CD4-positive, alpha-beta T cell (primary cell): ENCODE measurements around the gene ROR1. TPM values are rescaled to one million over a fixed set of nuclear protein-coding genes. Genes with fewer than 3 reads are reported as not detected.

ENCODE experiments used
- ATAC-seq: fragments of 200-7000 bp; cut with Tn5 transposase; one replicate; pipeline ENCODE4 v1.10.0; 2022; ENCODE audit warnings: mild to moderate bottlenecking; ENCODE audit not compliant: poor library complexity
- CTCF ChIA-PET: fragments of 350-600 bp; sonication (Branson Sonifier 250); formaldehyde crosslinking; loops from one replicate; lab custom pipeline; 2021; ENCODE audit warnings: antibody characterized with exemption, inconsistent platforms; lab: Charles Lee
- POLR2A ChIA-PET: fragments of 350-600 bp; sonication (Branson Sonifier 250); formaldehyde crosslinking; loops from one replicate; lab custom pipeline; 2021; ENCODE audit warnings: antibody characterized with exemption, inconsistent platforms; lab: Charles Lee
- DNase-seq, 14 experiments: peaks; one replicate each; pipeline ENCODE4 v3.0.0-alpha.2; 2013 to 2020; ENCODE audit warnings: mixed read lengths in 2 of 14
- H3K27ac ChIP-seq, 2 donors: one replicate each; pipeline versions ENCODE4 v1.5.1 to v1.7.0; 2013; ENCODE audit warnings: low read length in 2 of 2, low read depth in 1 of 2, mild to moderate bottlenecking in 1 of 2
- H3K27me3 ChIP-seq, 2 experiments: 1 replicate in 1 of 2; 2 replicates in 1 of 2; pipeline versions ENCODE4 v1.6.1 to v1.7.0; 2013; ENCODE audit warnings: low read length in 2 of 2, control low read depth in 1 of 2, mild to moderate bottlenecking in 1 of 2, moderate library complexity in 1 of 2; ENCODE audit not compliant: insufficient read depth in 2 of 2, control insufficient read depth in 1 of 2
- H3K36me3 ChIP-seq: one replicate; pipeline ENCODE4 v1.6.1; 2013; ENCODE audit warnings: low read length, control low read depth; ENCODE audit not compliant: insufficient read depth
- H3K4me1 ChIP-seq: one replicate; pipeline ENCODE4 v1.6.1; 2013; ENCODE audit warnings: low read length, control low read depth; ENCODE audit not compliant: insufficient read depth
- H3K4me3 ChIP-seq: one replicate; pipeline ENCODE4 v1.5.1; 2013; ENCODE audit warnings: mild to moderate bottlenecking, low read length, moderate library complexity
- H3K9me3 ChIP-seq, 2 experiments: 1 replicate in 1 of 2; 2 replicates in 1 of 2; pipeline versions ENCODE4 v1.6.1 to v1.7.0; 2013; ENCODE audit warnings: low read length in 2 of 2, mild to moderate bottlenecking in 2 of 2, control low read depth in 1 of 2, moderate library complexity in 1 of 2; ENCODE audit not compliant: control insufficient read depth in 1 of 2, insufficient read depth in 1 of 2
- H3K27ac Mint-ChIP-seq: one replicate; pipeline ENCODE4 v1.8.0; 2020; ENCODE audit warnings: mixed read lengths
- H3K27me3 Mint-ChIP-seq: one replicate; pipeline ENCODE4 v1.8.0; 2021; ENCODE audit warnings: mixed read lengths
- H3K36me3 Mint-ChIP-seq: one replicate; pipeline ENCODE4 v1.8.0; 2021; ENCODE audit warnings: low read depth, mixed read lengths
- H3K4me1 Mint-ChIP-seq: one replicate; pipeline ENCODE4 v1.8.0; 2021; ENCODE audit warnings: low read depth, mixed read lengths
- H3K4me3 Mint-ChIP-seq: one replicate; pipeline ENCODE4 v1.8.0; 2020; ENCODE audit warnings: mild to moderate bottlenecking, mixed read lengths
- H3K9me3 Mint-ChIP-seq: one replicate; pipeline ENCODE4 v1.8.0; 2020; ENCODE audit warnings: mixed read lengths
- intact Hi-C, 2 experiments: fragments of 100-400 bp; cut with DNase I in 1 of 2; cut with micrococcal nuclease in 1 of 2; formaldehyde crosslinking; loops; one replicate each; pipeline versions ENCODE4 v1.15.1 to v1.9.0; 2023 to 2025; cut with DNase I, micrococcal nuclease
- total RNA-seq, 174 experiments: library from RNA in 2 of 174; stranded (reverse) in 2 of 174; gene quantifications; one replicate each; pipeline ENCODE4 v1.2.3 and lab custom pipeline; 2021 to 2026
- TF ChIP-seq, protein P1 (sequence below): fragments of 200-600 bp; IDR thresholded peaks from one replicate; pipeline ENCODE4 v1.8.0; 2022; ENCODE audit warnings: antibody characterized with exemption, mild to moderate bottlenecking

The ROR1 gene
- total RNA-seq, 2 experiments from 2014 or later, result not detected

DNA sequence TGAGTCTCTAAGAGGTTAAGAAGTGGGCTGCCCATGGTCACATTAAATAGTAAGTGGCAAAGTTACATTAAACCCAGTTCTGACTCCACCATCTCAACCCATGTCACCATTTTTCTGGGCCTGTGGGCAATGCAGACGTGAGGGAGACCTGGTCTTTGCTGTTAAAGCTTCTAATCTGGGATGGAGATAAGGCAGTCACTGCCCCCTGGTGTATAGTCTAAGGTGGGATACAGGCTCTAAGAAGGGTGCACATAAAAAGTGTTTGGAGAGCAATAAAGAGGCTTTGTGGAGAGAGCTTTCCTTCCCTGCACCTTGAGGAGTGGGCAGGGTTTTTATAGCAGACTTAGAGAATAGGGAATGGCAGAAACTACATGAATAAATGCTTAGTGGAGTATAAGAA is 141.3 kb downstream of the ROR1 start:
- Histone ChIP-seq H3K9me3 (no peaks in the 10 kb centered on the region), H3K4me3 (no peak overlapping the region), H3K36me3 (no peaks in the 10 kb centered on the region), H3K27me3 (peaks cover 0 to 2% of the 10 kb centered on the region in 2 experiments), H3K27ac (no peak overlapping the region), H3K4me1 (no peaks in the 10 kb centered on the region)
- no peak for ATAC-seq
- Mint-ChIP-seq H3K36me3 (no peaks in the 10 kb centered on the region), H3K27me3 (peaks cover 7% of the 10 kb centered on the region), H3K4me3 (no peak overlapping the region), H3K4me1 (no peaks in the 10 kb centered on the region), H3K27ac (no peak overlapping the region), H3K9me3 (no peaks in the 10 kb centered on the region)
- intact Hi-C loops, result loop anchor here in 1 of 2 experiments (5.0 kb wide), 1 partner anchor 298 kb away; no protein-coding TSS in a partner anchor
- TF ChIP-seq, protein P1, sequence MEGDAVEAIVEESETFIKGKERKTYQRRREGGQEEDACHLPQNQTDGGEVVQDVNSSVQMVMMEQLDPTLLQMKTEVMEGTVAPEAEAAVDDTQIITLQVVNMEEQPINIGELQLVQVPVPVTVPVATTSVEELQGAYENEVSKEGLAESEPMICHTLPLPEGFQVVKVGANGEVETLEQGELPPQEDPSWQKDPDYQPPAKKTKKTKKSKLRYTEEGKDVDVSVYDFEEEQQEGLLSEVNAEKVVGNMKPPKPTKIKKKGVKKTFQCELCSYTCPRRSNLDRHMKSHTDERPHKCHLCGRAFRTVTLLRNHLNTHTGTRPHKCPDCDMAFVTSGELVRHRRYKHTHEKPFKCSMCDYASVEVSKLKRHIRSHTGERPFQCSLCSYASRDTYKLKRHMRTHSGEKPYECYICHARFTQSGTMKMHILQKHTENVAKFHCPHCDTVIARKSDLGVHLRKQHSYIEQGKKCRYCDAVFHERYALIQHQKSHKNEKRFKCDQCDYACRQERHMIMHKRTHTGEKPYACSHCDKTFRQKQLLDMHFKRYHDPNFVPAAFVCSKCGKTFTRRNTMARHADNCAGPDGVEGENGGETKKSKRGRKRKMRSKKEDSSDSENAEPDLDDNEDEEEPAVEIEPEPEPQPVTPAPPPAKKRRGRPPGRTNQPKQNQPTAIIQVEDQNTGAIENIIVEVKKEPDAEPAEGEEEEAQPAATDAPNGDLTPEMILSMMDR, result no peak
- POLR2A ChIA-PET, result no interaction called here
- CTCF ChIA-PET, result no interaction called here
- DNase-seq, result no peak

DNA sequence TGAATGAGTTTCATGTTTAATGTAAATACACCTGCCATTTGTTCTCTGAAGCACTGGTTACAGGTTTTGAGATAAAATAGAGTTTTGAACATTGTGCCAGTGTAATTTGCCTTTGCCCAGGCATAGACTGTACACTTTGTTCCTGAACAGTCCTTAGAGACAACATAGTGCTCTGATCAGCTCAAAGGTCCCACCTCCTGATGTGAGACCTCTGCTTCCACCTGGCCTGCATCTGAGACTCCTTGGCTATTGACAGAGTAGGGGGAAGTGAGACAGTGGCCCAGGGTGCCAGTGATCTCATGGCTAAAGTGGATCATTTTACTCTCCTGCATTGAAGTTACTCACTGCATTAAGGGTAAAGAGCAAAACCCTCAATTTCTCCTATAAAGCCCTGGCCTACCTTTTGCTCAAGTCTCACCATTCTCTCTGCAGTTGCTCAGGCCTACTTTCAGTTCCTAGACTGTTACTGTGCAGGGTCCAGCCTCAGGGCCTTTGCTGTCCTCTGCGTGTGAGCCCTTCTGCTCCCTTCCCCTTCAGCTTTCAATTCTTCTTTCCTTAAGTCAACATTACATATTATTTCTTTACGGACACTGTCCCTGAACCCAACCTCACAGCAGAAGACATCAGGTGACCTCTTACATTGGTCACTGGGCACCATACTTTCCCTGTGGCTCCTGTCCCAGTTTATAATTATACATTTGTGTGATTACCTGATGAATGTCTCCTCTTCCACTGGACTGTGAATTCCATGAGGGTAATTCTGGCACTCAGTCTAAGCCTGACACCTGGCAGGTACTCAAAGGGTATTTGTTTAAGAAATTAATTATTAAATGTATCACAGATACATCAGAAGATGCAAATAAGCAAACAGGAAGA is 142.9 kb downstream of the ROR1 start:
- CTCF ChIA-PET, result no interaction called here

DNA sequence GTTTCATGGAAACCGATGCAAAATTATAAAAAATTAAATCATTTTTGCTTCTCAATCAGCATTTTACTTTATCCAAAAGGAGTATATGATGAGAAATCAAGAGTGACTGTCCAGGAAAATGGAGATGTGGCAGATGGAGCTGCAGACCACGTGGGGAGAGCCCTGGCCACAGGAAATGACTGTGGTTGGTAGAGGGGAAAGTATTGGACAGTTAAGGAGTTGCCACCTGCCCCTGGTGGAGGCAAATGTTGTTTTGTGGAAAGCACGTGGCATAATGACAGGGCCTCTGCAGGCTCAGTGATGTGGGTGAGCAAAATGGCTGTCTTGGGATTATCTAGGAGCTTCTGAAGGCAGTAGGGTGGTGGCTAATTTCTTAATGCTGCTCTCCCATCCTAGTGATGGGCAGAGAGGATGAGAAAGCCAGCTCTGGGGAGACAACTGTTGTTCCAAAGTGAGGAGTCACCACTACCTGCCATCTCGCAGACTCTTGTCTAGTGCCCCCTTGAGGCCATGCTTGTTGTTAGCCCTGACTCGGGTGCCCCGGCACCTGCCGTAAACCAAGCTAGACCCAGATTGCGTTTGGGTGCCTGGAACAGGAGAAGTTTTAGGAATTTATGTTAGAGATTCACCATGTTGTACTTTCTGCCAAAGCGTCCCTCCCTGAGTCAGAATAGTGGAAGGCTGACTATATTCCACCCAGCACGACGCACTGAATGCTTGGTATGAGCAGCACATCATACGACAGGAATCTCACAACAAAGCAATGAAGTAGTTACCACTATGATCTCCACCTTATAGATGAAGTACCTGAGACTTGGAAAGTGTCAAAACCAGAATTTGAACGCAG is 144.0 kb downstream of the ROR1 start:
- CTCF ChIA-PET, result no interaction called here
- peaks cover 7% of the 10 kb centered on the region for H3K27me3 Mint-ChIP-seq
- H3K4me3 Mint-ChIP-seq, result no peak overlapping the region
- TF ChIP-seq, protein P1, result no peak
- Histone ChIP-seq H3K4me1 (no peaks in the 10 kb centered on the region), H3K36me3 (no peaks in the 10 kb centered on the region), H3K4me3 (no peak overlapping the region), H3K27ac (no peak overlapping the region), H3K9me3 (no peaks in the 10 kb centered on the region), H3K27me3 (no peaks in the 10 kb centered on the region)
- H3K4me1 Mint-ChIP-seq, result no peaks in the 10 kb centered on the region
- ATAC-seq (no peak), DNase-seq (peak in 1 of 14 experiments; percentile 13)
- H3K36me3 Mint-ChIP-seq, result no peaks in the 10 kb centered on the region
- H3K27ac Mint-ChIP-seq, result no peak overlapping the region
- intact Hi-C loops, result loop anchor here in 1 of 2 experiments (5.0 kb wide), 1 partner anchor 300 kb away; no protein-coding TSS in a partner anchor
- H3K9me3 Mint-ChIP-seq, result no peaks in the 10 kb centered on the region
- POLR2A ChIA-PET, result no interaction called here

More for the DNA sequence above, 142.9 kb downstream of the ROR1 start:
- no peaks in the 10 kb centered on the region for H3K36me3 Mint-ChIP-seq
- H3K4me3 ChIP-seq, result no peak overlapping the region
- H3K4me1 Mint-ChIP-seq, result no peaks in the 10 kb centered on the region
- H3K36me3 ChIP-seq, result no peaks in the 10 kb centered on the region
- H3K27ac ChIP-seq, result no peak overlapping the region
- no peak for DNase-seq
- H3K27me3 ChIP-seq, result peaks cover 0 to 2% of the 10 kb centered on the region in 2 experiments
- H3K27me3 Mint-ChIP-seq, result peaks cover 7% of the 10 kb centered on the region
- no peak overlapping the region for H3K4me3 Mint-ChIP-seq
- H3K4me1 ChIP-seq, result no peaks in the 10 kb centered on the region
- no peak for ATAC-seq
- no peaks in the 10 kb centered on the region for H3K9me3 Mint-ChIP-seq
- POLR2A ChIA-PET, result no interaction called here
- TF ChIP-seq, protein P1, result no peak
- H3K27ac Mint-ChIP-seq, result no peak overlapping the region
- intact Hi-C loops, result loop anchor here in 1 of 2 experiments (5.0 kb wide), 1 partner anchor 299 kb away; no protein-coding TSS in a partner anchor
- H3K9me3 ChIP-seq, result no peaks in the 10 kb centered on the region
